HEK293T (cell line): ENCODE results near the gene EDC3.

Experiments used
- CTCF ChIA-PET: fragments of 350-600 bp; formaldehyde crosslinking; extraction: SDS; loops from one replicate; lab custom pipeline; 2021; ENCODE audit warnings: antibody characterized with exemption, inconsistent platforms; lab: Yijun Ruan, JAX
- POLR2A ChIA-PET: fragments of 350-600 bp; formaldehyde crosslinking; extraction: SDS; loops from one replicate; lab custom pipeline; 2020; ENCODE audit warnings: antibody characterized with exemption, inconsistent platforms; lab: Yijun Ruan, JAX
- DNase-seq: peaks from one replicate; pipeline ENCODE4 v3.0.0; 2012; ENCODE audit warnings: mixed read lengths; ENCODE audit errors: extremely low spot score
- ARNT ChIP-seq: fragments of 450-650 bp; IDR thresholded peaks from 2 replicates; pipeline ENCODE4 v1.6.1; 2017; ENCODE audit warnings: mild to moderate bottlenecking
- BHLHE40 ChIP-seq: fragments of 450-650 bp; IDR thresholded peaks from 2 replicates; pipeline ENCODE4 v1.6.1; 2016; ENCODE audit warnings: mild to moderate bottlenecking, moderate library complexity, borderline replicate concordance
- CTBP1 ChIP-seq: fragments of 450-650 bp; IDR thresholded peaks from 2 replicates; pipeline ENCODE4 v1.6.1; 2016; ENCODE audit warnings: borderline replicate concordance
- ELF4 ChIP-seq: fragments of 450-650 bp; IDR thresholded peaks from 2 replicates; pipeline ENCODE4 v1.6.1; 2017; ENCODE audit warnings: antibody characterized with exemption
- FOXA1 ChIP-seq: fragments of 450-650 bp; IDR thresholded peaks from 2 replicates; pipeline ENCODE4 v1.6.1; 2016; ENCODE audit warnings: mild to moderate bottlenecking
- FOXK2 ChIP-seq: fragments of 450-650 bp; IDR thresholded peaks from 2 replicates; pipeline ENCODE4 v1.6.1; 2016; ENCODE audit warnings: mild to moderate bottlenecking
- FOXM1 ChIP-seq: fragments of 450-650 bp; IDR thresholded peaks from 2 replicates; pipeline ENCODE4 v1.6.1; 2017; ENCODE audit warnings: mild to moderate bottlenecking, borderline replicate concordance
- HDGF ChIP-seq: fragments of 450-650 bp; IDR thresholded peaks from 2 replicates; pipeline ENCODE4 v1.6.1; 2017; ENCODE audit warnings: antibody characterized with exemption, borderline replicate concordance
- L3MBTL2 ChIP-seq: fragments of 450-650 bp; conservative IDR thresholded peaks from 2 replicates; pipeline ENCODE4 v1.6.1; 2016; ENCODE audit warnings: mild to moderate bottlenecking
- LEF1 ChIP-seq: fragments of 450-650 bp; IDR thresholded peaks from 2 replicates; pipeline ENCODE4 v1.6.1; 2017; ENCODE audit warnings: mild to moderate bottlenecking, borderline replicate concordance
- NFRKB ChIP-seq: fragments of 450-650 bp; IDR thresholded peaks from 2 replicates; pipeline ENCODE4 v1.6.1; 2016; ENCODE audit warnings: mild to moderate bottlenecking, moderate library complexity
- SP1 ChIP-seq: fragments of 450-650 bp; IDR thresholded peaks from 2 replicates; pipeline ENCODE4 v1.6.1; 2017
- SUZ12 ChIP-seq: fragments of 450-650 bp; IDR thresholded peaks from 2 replicates; pipeline ENCODE4 v1.6.1; 2016; ENCODE audit warnings: mild to moderate bottlenecking
- TARDBP ChIP-seq: fragments of 450-650 bp; IDR thresholded peaks from 2 replicates; pipeline ENCODE4 v1.6.1; 2016
- ZNF384 ChIP-seq: fragments of 450-650 bp; IDR thresholded peaks from 2 replicates; pipeline ENCODE4 v1.6.1; 2016
- TF ChIP-seq, protein P1 (sequence below): fragments of 450-650 bp; IDR thresholded peaks from 2 replicates; pipeline ENCODE4 v1.6.1; 2016

The EDC3 gene

DNA sequence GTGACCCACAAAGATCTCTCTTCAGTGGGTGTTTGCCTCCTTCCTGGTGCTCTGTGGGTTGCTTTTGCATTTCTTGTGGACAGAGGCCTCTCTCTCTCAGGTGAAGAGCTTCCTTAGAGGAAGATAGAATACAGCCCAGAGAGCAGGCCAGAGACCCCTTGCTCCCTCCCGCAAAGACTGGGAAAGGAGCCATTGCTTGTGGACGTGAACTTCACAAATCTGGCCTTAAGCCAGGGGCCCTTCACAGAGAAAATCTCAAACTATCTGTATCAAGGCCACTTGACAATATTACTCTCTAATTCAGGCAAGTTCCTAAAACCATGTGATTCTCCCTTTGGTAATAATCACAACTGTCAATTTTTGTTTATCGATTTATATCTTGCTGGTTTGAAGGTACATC, 110.6 kb downstream of the EDC3 start:
- POLR2A ChIA-PET, result no interaction called here
- CTCF ChIA-PET, result no interaction called here
- TF ChIP-seq SUZ12, result no peak
- no peak for TF ChIP-seq FOXK2
- TF ChIP-seq, protein P1, sequence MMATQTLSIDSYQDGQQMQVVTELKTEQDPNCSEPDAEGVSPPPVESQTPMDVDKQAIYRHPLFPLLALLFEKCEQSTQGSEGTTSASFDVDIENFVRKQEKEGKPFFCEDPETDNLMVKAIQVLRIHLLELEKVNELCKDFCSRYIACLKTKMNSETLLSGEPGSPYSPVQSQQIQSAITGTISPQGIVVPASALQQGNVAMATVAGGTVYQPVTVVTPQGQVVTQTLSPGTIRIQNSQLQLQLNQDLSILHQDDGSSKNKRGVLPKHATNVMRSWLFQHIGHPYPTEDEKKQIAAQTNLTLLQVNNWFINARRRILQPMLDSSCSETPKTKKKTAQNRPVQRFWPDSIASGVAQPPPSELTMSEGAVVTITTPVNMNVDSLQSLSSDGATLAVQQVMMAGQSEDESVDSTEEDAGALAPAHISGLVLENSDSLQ, result no peak
- TF ChIP-seq HDGF, result no peak
- TF ChIP-seq L3MBTL2, result no peak
- no peak for TF ChIP-seq BHLHE40
- TF ChIP-seq SP1, result no peak
- no peak for TF ChIP-seq ELF4
- TF ChIP-seq ARNT, result no peak
- TF ChIP-seq ZNF384, result no peak
- no peak for TF ChIP-seq LEF1
- no peak for TF ChIP-seq FOXA1
- TF ChIP-seq NFRKB, result no peak
- TF ChIP-seq CTBP1, result no peak
- no peak for TF ChIP-seq TARDBP
- TF ChIP-seq FOXM1, result no peak
- no peak for DNase-seq

DNA sequence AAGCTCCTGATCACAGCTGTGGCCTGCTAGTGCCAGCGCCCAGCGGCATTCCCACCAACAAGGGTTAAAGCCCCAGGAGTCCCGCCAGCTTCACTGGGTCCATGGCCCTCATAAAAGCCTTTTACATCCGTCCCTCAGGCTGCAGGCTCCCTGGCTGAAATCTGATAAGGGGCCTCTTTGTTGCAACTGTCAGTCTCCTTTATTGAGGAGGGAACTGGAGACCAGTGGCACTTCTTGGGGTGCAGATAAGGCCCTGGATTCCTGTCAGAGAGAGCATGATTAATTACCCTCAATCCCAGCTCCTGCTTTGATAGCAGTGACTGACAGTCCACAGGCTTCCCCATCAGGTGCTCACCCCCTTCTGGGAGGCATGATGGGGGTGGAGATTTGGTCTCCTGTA, 111.0 kb downstream of the EDC3 start:
- POLR2A ChIA-PET, result no interaction called here
- CTCF ChIA-PET, result no interaction called here
- DNase-seq, result no peak
- TF ChIP-seq, protein P1, result peak; percentile 89
- no peak for TF ChIP-seq SP1

DNA sequence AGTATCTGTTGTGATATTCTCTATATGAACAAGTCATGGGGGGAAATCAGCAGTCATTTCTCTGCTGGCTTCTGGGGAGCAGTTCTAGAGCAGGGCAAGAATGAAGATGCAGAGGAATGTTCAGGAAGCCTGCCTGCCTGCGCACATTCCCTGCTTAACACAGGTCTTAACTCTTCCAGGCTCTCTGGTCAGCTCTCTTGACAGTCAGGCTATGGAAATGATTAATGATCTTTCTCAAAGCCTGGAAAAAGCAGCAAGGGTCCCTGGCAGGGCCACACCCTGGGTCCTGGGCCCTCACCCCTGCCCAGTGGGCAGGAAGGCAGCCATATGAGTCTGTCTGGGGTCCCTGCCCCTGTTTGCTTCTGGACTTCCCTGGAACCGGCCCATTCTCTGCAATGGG, 111.6 kb downstream of the EDC3 start:
- TF ChIP-seq, protein P1, result peak; percentile 80
- TF ChIP-seq FOXM1 (no peak), SP1 (no peak)
- POLR2A ChIA-PET, result no interaction called here
- CTCF ChIA-PET, result no interaction called here
- no peak for DNase-seq
